Skin epidermis (tissue), 12 donors: ENCODE results near the gene TSPAN9.

Source experiments
- H3K27ac ChIP-seq, 21 experiments: fragments of 200-600 bp; sonication (generic) in 11 of 21; one replicate each; pipeline ENCODE4 v1.5.0; 2020; ENCODE audit warnings: mild to moderate bottlenecking in 3 of 21, inconsistent platforms in 2 of 21, moderate library complexity in 2 of 21
- H3K4me3 ChIP-seq, 7 experiments: fragments of 200-600 bp; sonication (generic) in 2 of 7; one replicate each; pipeline ENCODE4 v1.5.0; 2020; ENCODE audit warnings: inconsistent platforms in 2 of 7, mild to moderate bottlenecking in 2 of 7, moderate library complexity in 1 of 7

TSPAN9 gene

GRCh38 chr12:3133405-3133783 lies 56.2 kb downstream of the TSPAN9 start:
- H3K4me3 ChIP-seq, result no peak overlapping the region
- H3K27ac ChIP-seq, result peak overlapping the region in 1 of 21 experiments; percentile 8

DNA sequence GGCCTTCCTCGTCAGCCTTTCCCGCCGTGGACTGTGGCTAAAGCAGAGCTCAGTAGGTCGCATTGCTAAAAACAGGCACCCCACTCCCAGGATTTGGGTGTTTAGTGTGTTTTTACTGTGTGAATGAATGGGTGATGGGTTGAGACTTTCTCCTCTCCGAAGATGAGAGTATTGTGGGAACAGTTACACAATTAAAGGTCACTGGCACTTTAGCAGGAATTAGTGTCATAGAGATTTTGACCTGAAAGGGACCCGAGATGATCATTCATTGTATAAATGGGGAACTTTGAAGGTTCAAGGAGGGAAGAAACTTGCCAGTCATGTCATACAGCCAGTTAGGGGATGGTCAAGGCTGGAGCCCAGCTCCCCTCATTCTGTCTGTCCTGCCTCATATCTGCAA lies 56.9 kb downstream of the TSPAN9 start:
- no peak overlapping the region for H3K27ac ChIP-seq

DNA sequence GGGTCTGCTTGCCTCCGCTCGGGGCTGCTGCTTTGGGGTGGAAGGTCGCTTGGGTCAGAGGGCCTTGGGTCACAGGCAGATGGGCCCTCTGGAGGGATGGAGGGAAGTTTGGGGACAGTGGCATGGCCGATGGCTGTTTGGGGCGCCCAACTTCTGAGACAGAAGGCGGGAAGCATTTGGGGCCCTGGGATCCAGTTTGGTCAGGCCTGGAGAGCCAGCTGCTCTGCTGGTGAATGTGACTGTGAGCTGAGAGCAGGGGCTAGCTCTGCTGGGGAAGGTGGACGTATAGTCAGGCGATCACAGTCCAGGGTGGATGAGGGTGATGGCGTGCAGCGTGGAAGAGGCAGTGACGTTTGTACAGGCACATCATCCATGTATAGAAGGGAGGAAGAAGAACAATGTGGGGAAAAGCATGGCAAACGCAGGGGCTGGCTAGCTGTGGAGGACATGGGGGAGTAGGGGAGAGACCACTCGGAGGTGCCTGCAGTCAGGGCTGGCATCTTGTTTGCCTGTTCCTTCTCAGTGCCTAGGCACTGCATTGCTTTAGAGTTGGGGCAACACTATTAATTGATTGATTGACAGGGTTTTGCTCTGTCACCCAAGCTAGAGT lies 57.5 kb downstream of the TSPAN9 start:
- Histone ChIP-seq H3K4me3 (no peak overlapping the region), H3K27ac (no peak overlapping the region)

More for the DNA sequence above, 56.9 kb downstream of the TSPAN9 start:
- no peak overlapping the region for H3K4me3 ChIP-seq

DNA sequence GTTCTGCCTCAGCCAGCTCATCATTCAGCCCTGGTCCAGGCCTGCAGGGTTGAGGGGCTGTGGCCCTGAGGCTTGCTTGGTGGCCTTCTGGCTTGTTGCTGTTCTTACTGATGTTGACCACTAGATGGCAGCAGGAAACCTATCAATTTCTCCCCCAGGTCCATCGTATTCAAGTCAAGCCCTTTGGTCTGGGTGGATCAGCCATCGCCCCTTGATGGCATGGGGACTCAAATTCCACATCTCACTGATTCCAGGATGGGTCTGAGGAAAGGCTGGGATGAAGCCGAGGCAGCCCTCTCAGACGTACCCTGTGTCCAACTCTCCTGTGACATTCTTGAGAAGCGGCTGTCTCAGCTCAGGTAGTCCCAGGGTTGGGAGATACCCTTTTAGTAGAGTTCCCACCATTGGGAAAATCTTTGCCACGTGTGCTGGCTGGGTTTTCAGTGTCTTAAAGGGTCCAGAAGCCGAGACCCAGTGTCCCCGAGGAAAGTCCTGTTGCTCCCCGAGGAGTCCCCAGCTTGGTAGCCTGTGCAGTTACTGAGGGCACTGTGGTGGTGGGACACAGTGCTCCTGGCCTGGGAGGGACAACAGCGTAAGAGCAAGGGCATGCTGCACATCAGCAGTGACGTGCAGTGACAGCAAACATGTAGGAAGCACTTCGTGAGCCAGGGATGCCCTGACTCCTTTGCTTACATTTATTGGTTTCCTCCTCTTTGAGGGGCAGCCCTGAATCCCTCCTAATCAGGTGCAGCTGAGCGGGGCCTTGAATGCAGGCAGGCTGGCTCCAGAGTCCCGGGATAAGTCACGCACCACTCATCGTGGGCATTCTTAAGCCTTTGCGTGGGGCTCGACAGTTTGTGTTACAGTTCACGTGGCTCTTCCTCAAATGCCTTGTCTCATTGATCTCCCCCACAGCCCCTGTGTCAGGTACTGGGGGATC lies 58.6 kb downstream of the TSPAN9 start:
- Histone ChIP-seq H3K27ac (no peak overlapping the region), H3K4me3 (no peak overlapping the region)

DNA sequence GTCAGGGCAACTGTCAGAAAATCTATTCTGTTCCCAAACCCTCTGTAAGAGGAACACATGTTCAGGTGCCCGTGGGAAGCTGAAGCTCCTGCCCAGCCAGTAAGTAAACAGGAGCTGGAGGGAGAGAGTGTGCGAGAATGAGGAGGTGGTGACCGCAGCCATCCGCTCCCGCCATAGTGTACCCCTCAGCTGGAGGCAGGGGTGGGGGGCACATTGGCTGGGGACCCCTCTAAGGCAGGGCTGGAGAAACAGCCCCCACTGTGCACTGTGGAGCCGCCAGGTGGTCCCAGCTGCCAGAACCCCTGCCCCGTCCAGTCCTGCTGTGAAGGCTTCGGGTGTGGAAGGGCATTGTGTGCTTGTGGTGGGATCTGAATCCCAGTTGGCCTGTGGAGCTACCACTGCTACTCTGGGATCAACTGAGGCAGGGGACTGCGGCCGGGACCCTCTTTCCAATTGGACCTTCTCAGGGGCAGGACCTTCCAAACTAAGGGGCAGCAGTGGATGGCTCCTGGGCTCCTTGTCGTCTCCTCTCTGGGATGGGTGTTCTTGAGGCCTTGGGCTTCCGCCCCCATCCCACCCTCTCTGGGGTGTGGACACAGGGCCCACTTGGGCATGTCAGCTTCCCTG lies 59.6 kb downstream of the TSPAN9 start:
- Histone ChIP-seq H3K4me3 (no peak overlapping the region), H3K27ac (peak overlapping the region in 1 of 21 experiments; percentile 38)

DNA sequence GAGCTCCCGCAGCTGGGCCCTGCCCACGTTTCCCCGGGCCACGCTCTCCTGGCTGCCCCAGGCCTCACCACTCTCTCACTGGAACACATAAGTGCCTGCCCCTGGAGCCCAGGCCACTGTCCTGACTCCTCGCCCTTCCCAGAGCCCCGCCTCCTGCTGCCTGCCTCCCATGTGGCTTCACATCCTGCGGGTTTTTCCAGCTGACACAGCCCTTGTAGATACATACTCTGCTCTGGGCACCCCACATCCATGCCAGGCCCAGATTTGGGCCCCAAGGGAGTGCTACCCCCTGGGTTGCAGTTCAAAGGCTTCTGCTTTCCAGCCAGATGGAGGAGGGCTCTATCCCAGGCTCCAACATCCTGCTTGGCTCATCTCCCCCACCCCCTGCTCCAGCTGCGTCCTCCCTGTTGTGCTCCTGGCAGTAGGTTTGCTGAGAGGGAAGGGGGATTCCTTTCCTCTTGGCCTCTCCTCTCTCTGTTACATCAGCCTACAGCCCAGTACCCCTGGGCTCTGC lies 60.1 kb downstream of the TSPAN9 start:
- Histone ChIP-seq H3K4me3 (no peak overlapping the region), H3K27ac (peak overlapping the region in 1 of 21 experiments; percentile 38)

DNA sequence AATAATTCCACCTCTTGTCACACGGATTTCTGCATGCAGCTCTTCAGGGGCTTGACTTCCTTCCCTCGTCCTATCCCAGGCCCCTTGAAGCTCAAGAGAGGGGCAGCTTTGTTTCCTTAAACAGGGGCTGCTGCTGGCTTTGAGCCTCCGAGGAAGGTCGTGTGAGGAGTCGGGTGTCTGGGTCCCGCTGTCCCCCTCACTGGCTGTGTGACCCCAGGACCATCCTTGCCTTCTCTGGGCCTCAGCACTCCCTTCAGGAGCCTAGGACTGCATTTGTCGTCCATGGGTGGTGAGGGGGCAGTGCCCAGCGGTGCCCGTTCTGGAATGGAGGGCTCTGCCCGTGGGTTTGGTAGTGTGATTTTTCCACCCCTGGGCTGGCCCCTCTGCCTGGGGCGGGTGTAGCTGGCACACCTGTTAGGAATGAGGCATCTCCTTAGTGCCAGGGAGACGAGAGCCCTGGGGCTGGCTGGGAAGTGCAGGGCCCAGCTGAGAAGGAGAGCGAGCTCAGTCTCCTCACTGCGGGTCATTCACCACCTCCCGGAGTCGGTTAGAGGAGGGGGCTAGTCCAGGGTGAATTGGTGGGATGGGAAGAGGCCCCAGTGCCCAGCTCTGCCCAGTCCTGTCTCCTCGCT lies 60.8 kb downstream of the TSPAN9 start:
- no peak overlapping the region for H3K4me3 ChIP-seq
- peak overlapping the region in 1 of 21 experiments; percentile 53 for H3K27ac ChIP-seq

GRCh38 chr12:3138941-3139511 lies 61.8 kb downstream of the TSPAN9 start:
- Histone ChIP-seq H3K27ac (no peak overlapping the region), H3K4me3 (no peak overlapping the region)

DNA sequence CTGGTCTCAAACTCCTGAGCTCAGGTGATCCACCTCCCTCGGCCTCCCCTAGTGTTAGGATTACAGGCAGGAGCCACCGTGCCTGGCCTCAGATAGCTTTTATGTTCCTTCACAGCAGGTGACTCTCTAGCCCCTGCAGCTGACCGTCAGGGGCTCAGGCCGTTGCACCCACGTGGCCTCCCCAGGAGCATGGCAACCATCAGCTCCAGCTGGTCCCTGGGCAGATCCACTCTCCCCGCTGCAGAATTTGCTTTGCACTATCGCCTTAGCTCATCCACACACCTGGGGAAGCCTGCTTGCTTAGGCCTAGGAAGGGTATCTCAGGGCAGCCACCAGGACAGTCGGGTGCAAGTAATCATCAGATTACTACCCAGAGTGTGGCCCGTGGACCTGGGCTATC lies 62.6 kb downstream of the TSPAN9 start:
- Histone ChIP-seq H3K4me3 (no peak overlapping the region), H3K27ac (no peak overlapping the region)

- Histone ChIP-seq H3K27ac (no peak overlapping the region), H3K4me3 (no peak overlapping the region)
These were observed 63.1 kb downstream of the TSPAN9 start for GRCh38 chr12:3140284-3140683.

DNA sequence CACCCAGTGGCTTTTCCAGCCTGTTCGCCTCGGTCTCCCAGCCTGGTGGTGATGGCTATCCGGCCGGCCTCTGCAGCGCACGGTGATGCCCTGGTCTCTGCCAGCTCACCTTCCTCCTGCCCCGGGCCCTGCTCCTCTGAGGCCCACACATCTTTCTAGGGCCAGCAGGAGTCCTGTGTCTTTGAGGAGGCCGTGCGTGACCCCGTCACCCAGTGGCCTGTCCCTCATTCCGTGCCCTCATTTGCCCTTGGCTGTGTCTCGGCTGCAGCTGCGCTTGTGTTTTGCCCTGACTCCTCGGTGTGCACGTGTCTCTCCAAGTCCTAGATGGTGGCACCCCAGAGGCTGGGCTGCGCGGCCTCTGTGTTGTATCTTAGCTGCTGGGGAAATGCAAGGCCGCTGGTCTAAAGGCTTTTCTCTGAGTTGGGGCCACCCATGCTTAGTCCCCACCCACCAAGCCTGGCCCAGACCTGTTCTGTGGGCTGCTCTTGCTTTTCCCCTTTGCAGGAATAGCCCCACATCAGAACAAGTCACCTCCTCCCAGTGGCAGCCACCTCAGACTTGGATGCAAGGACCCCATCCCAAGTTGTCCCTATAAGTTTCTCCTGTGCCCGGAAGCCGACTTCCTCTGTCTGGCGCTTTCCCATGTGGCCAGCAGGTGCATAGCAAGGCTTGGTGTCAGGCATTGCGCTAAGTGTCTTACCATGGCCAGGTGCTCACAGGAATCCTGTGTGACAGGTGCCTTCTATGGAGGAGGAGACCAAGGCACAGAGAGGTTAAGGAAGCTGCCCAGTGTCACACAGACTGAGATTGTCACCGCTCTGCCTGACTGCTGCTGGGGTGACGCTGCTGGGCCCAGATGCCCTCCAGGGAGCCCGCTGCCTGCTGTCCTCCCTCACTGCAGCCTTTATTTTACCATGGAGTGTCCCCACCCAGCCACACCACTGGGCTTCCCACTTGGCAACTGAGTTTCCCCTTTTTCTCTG lies 64.5 kb downstream of the TSPAN9 start:
- Histone ChIP-seq H3K27ac (peak overlapping the region in 1 of 21 experiments; percentile 13), H3K4me3 (no peak overlapping the region)

- Histone ChIP-seq H3K4me3 (no peak overlapping the region), H3K27ac (no peak overlapping the region)
These were observed 65.2 kb downstream of the TSPAN9 start for GRCh38 chr12:3142386-3142785.

DNA sequence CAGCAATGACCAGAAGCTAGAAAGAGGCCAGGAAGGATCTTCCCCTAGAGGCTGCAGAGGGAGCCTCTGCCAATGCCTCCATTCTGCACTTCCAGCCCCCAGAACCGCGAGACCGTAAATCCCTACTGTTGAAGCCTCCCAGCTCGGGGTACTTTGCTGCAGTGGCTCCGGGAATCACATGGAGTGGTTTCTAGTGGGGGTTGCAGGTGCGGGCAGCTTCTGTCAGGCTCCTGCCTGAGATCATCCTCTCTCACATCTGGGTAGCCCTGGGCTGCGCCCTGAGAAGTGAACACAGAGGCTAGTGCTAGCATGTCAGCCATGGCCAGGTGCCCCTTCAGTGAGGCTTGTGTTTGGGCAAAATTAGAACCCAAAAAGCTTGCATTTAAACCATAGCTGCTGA lies 67.3 kb downstream of the TSPAN9 start:
- no peak overlapping the region for H3K4me3 ChIP-seq
- H3K27ac ChIP-seq, result no peak overlapping the region

DNA sequence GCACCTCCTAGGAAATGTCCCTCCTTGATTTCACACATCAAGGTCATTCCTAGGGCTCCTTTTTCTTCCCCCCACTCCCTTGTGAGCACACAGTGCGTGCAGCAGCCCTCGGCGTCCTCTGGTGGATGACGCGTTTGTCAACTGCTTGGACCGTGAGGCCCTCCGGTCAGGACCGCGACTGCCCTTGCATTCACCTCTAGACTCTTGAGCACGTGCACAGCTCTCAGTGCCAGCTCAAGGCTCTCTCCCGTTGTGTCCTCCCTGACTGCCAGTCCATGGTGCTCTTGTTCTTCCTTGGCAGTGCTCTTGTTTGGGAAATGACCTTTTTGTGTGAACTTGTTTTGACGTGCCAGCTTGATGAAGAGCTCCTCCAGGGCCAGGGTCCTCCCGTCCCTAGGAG lies 67.9 kb downstream of the TSPAN9 start:
- H3K27ac ChIP-seq, result no peak overlapping the region
- no peak overlapping the region for H3K4me3 ChIP-seq

GRCh38 chr12:3145546-3146310 lies 68.5 kb downstream of the TSPAN9 start:
- Histone ChIP-seq H3K4me3 (no peak overlapping the region), H3K27ac (no peak overlapping the region)

DNA sequence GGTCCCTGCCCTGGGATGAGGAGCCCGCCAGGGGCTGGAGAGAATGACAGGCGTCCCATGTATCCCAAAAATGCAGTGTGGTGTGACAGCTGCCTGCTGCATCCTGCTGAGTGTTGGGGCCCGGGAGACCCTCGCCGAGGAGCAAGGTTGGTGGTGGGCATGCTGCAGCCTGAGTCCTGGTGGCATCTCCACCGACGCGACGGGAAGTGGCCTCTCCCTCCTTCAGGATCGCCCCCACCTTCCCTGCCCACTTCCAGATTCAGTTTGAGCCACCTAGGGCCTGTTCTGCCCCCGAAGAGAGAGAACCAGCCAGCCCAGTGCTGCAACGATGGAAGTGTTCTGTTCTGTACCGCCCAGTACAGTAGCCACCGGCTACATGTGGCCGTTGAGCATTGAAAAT lies 70.1 kb downstream of the TSPAN9 start:
- no peak overlapping the region for H3K27ac ChIP-seq
- no peak overlapping the region for H3K4me3 ChIP-seq

- H3K4me3 ChIP-seq, result no peak overlapping the region
- H3K27ac ChIP-seq, result peak overlapping the region in 2 of 21 experiments; percentile 24 to 46
These were observed 71.3 kb downstream of the TSPAN9 start for GRCh38 chr12:3148366-3149000.
